Fibroblast of skin of right quadriceps (primary cell): ENCODE measurements around the gene SLC26A8.
A peak's percentile ranks its signal among the peaks of the same experiment; 100 is the strongest.
"Not testable (repeated sequence)": the region's sequence is repeated elsewhere in the genome, so short reads cannot be mapped to it uniquely, and the experiment has no call there.

Experiments used
- DNase-seq: peaks from one replicate; pipeline ENCODE4 v3.0.0-alpha.2; 2013

Gene SLC26A8

DNA sequence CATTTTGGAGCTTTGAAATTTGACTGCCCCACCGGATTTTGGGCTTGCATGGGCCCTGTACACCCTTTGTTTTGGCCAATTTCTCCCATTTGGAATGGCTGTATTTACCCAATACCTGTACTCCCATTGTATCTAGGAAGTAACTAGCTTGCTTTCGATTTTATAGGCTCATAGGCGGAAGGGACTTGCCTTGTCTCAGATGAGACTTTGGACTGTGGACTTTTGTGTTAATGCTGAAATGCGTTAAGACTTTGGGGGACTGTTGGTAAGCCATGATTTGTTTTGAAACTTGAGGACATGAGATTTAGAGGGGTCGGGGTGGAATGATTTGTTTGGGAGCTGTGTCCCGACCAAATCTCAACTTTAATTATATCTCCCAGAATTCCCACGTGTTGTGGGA is 83.3 kb downstream of the SLC26A8 start:
- DNase-seq: not testable (repeated sequence)

DNA sequence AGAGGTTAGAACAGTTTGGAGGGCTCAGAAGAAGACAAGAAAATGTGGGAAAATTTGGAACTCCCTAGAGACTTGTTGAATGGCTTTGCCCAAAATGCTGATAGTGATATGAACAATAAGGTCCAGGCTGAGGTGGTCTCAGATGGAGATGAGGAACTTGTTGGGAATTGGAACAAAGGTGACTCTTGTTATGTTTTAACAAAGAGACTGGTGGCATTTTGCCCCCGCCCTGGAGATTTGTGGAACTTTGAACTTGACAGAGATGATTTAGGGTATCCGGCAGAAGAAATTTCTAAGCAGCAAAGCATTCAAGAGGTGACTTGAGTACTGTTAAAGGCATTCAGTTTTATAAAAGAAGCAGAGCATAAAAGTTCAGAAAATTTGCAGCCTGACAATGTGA is 84.4 kb downstream of the SLC26A8 start:
- DNase-seq: not testable (repeated sequence)

DNA sequence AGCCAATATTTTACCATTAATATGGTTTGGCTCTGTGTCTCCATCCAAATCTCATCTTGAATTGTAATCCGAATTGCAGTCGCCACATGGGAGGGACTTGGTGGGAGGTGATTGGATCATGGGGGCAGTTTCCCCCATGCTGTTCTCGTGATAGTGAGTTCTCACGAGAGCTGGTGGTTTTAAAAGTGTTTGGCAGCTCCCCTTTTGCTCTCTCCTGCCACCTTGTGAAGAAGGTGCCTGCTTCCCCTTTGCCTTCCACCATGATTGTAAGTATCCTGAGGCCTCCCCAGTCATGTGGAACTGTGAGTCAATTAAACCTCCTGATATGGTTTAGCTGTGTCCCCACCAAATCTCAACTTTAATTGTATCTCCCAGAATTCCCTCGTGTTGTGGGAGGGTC is 85.2 kb downstream of the SLC26A8 start:
- DNase-seq: not testable (repeated sequence)

DNA sequence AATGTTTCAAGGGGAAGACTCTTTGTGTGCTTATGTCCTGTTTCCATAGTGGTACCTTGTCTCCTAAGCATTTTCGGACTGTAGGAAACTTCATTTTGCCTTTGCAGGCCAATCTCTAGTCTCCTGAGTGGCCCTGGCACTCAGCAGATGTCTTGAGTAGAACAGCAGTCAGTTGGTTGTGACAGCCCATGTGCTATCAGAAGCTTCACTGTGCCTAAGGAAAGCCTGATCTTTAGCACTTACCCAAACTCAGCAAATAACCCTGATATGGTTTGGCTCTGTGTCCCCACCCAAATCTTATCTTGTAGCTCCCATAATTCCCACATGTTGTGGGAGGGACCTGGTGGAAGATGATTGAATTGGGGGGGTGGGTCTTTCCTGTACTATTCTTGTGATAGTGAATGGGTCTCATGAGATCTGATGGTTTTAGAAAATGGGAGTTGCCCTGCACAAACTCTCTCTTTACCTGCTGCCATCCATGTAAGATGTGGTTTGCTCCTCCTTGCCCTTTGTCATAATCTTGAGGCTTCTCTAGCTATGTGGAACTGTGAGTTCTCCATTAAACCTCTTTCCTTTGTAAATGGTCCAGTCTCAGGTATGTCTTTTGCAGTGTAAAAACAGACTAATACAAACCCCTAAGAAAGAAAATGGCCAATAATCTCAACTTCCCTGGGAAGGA is 87.6 kb downstream of the SLC26A8 start:
- DNase-seq: no peak

DNA sequence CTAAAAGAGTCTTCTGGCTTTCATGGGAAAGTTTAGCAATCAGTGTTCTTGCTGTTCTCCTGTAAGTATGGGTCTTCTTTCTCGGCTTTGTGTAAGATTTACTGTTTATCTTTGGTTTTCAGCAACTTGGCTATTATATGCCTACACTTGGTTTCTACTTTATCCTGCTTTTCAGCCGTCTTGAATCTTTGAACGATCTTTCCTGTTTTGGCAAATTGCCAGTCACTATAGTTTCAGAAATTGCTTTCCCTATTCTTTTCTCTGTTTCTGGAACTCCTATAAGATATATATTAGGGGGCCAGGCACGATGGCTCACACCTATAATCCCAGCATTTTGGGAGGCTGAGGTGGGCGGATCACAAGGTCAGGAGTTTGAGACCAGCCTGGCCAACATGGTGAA is 89.0 kb downstream of the SLC26A8 start:
- no peak for DNase-seq

DNA sequence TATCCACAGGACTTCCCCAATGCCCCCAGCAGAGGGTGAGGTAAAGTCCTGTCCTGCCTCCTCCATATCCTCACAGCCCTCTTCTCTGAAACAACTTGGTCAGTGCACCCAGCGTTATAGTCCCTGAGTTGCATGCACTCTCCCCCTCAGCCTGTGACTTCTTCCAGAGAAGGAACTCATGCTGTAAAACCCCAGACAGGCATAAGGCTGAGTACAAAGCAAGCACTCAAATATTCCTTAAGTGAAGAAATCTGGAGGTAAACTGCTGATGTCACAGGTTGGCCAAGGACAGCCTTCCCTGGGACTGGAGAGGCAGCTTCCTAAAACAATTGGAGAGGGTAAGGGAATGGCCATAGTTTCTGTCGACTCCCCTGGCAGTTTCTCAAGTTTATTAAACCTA is 90.6 kb downstream of the SLC26A8 start:
- no peak for DNase-seq

DNA sequence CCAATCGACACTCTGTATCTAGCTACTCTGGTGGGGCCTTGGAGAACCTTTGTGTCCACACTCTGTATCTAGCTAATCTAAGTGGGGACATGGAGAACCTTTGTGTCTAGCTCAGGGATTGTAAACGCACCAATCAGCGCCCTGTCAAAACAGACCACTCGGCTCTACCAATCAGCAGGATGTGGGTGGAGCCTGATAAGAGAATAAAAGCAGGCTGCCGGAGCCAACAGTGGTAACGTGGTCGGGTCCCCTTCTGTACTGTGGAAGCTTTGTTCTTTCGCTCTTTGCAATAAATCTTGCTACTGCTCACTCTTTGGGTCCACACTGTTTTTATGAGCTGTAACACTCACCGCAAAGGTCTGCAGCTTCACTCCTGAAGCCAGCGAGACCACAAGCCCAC is 92.6 kb downstream of the SLC26A8 start:
- DNase-seq: not testable (repeated sequence)

DNA sequence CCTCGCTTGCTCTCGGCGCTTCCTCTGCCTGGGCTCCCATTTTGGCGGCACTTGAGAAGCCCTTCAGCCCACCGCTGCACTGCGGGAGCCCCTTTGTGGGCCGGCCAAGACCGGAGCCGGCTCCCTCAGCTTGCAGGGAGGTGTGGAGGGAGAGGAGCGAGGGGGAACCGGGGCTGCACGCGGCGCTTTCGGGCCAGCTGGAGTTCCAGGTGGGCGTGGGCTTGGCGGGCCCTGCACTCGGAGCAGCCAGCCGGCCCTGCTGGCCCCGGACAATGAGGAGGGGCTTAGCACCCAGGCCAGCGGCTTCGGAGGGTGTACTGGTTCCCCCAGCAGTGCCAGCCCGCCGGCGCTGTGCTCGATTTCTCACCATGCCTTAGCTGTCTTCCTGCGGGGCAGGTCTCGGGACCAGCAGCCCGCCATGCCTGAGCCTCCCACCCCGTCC is 93.3 kb downstream of the SLC26A8 start:
- no peak for DNase-seq

DNA sequence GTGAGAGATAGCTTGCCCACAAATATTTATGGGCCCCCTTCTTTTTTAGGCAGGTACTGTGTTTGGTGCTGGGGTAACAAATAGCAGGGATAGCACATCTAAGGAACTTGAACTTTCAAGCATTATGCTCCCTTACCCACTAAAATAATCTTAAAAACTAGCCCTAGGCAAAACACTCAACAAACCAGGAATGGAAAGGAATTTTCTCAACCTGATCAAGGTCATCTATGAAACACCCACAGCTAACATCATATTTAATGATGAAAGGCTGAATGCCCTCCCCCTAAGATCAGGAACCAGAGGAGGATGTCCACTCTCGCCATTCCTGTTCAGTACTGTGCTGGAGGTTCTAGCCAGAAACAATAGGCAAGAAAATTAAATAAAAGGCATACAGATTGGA is 94.8 kb downstream of the SLC26A8 start:
- no peak for DNase-seq

DNA sequence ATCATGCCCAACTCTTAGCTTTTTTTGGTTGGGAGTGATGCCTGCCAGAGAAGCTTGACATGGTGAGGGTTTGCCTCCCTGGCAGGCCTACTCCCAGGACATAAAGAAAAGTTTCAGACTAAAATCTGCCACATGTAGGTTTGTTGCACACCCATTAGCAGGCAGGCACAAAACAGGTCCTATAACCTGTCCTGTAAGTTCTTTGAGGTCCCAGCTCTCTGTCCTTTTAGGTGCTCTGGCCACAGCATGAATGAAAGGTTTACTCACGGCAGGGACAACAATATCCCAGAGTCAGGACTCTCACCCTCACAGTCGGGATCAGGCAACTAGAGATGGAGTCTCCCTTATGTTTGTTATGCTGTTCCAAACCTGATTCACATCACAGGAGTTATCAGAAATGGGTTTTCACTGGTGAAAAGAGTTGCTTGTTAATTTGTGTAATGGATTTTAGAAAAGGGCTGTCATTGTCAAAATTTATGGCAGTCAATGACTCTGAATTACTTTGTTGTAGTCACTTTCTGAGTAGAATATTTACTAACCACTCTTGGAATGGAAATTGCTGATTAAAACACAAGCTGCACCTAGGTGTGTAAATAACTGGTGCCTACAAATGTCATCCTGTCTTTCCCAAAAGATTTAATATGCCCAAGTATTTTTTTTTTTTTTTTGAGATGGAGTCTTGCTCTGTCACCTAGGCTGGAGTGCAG is 97.8 kb downstream of the SLC26A8 start:
- DNase-seq: no peak

DNA sequence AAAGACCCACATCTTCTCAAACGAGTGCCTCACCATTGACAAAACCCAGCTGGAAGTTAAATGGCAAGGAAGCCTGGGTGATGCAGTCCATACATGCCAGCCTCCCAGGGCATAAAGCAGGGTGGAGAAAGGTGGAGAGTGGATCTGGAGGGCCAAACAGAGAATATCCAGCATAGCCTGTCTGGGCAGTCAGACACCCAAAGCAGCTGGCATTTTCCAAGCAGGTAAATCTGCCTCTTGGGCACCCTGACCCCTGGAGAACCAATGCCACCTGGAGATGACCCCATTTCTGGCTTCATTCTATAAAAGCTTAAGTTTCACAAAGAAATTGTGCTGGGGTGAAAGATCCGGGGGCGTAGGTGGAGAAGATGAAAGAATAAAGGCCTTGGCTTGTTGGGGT is 98.5 kb downstream of the SLC26A8 start:
- DNase-seq: no peak

DNA sequence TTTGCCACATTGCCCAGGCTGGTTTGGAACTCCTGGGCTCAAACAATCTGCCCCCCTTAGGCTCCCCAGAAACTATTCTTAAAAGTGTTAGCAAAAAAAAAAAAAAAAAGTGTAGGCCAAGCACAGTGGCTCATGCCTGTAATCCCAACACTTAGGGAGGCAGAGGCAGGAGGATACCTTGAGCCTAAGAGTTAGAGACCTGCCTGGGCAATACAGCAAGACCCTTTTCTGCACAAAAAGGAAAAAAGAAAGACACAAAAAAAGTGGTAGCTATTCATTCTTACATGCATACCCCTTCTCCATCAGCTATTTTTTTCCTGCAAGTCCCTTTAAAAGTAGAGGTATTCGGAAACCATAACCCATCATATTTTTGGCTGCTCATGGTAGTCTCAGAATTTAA is 100.3 kb downstream of the SLC26A8 start:
- DNase-seq: no peak

DNA sequence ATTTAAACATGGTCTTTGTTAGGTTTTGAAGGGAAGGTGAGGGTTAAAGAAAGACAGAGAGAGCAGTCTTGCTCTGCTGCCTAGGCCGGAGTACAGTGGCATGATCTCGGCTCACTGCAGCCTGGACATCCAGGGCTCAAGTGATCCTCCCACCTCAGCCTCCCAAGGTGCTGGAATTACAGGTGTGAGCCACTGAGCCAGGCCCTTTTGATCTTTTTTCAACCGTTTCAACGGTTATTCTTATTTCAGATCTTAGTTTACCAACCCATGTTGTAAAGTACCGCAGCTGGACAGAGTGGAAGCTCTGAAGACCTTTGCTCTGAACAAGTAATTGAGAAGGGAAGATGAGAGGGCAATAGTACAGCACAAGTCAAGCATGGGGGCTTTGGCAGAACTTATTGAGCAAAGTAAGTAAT is 102.3 kb downstream of the SLC26A8 start:
- DNase-seq: no peak

DNA sequence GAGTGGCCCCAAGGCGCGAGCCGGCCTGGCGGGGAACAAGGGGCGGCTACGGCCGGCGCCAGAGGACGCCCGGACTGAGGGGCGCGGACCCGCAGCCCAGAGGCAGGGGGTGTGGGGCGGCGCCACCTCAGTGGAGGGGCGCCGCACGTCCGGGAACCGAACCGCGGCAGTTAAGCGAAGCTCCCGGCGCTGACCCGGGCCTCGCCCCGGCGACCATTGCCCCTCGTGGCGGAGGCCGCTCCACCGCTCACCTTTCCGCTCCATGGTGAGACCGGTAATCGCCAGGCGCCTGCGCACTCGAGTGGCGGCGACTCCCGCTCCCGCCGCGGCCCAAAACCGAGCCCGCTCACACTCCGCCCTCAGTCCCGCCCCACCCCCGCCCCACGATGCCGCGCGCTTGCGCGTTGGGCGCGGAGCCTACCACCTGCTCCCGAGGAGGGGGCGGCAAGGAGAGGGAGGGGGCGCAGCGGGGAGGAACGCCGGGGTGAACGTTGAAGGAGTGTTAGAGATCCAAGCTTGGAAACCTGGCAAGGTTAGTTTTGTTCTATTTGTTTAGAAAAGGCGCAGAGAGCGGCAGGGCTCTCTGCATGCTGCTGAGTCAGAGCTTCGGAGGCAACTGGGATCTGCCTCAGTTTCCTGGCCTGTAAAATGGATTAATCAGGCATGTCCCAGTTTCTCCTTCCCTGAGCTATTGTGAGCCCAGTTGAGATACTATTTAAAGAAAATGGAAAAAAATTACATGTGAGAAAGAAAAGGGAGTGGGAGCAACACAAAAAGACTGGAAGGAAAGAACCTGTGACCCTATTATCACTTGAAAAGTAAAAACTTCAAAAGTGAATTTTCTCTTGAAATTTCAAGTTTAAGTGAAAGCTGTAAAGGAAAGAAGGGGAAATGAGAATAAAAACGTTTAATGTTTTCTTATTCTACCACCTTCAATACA is 103.4 kb downstream of the SLC26A8 start, which contains the start of gene SRPK1:
Gene SRPK1, minus strand, starts transcription at position 306 of the 940 bp plus-strand sequence. Its CDS starts 42 bp downstream, at position 264.
- DNase-seq: peak; percentile 78

DNA sequence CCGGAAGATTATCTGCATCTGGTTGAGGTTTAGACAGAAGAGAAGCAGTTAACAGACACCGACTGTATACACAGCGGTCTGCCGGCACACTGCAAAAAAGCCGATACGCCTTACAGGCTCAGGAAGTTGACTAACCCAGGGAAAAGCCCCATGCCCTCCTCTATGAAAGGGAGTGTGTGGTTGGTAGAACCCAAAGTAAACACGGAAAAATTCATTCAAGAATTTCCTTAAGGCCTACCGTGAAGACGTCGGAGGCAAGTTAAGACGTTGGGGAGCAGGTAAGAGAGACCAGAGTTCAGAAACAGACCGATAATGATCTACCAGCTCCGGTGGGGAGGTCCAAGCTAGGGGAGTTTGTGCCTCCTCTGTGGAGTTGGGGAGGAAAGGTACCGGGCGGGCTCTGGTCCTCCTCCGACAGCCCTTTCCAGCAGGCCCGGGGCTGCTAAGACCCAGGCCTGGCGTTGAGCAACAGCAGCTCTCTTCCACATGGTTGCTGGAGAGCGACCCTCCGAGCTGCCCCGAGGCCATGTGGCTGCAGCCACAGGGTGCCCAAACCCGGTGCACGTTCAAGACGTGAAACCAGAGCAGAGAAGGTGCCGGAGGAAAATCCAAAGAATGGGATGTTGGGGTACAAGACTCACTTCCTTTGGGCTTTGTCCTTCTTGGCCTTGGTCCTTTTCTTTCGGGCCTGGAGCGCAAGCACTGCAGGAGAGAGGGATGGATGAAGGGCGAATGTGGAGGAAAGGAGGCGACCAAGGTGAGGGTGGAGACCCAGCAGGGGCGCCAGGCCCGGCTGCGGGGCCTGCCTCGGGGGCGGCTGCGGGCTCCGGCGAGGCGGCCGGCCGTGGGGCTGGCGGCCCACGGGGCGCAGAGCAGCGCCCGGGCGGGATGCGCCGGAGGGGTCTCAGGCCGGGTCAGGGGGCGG is 104.4 kb downstream of the SLC26A8 start:
- peak; percentile 39 for DNase-seq

DNA sequence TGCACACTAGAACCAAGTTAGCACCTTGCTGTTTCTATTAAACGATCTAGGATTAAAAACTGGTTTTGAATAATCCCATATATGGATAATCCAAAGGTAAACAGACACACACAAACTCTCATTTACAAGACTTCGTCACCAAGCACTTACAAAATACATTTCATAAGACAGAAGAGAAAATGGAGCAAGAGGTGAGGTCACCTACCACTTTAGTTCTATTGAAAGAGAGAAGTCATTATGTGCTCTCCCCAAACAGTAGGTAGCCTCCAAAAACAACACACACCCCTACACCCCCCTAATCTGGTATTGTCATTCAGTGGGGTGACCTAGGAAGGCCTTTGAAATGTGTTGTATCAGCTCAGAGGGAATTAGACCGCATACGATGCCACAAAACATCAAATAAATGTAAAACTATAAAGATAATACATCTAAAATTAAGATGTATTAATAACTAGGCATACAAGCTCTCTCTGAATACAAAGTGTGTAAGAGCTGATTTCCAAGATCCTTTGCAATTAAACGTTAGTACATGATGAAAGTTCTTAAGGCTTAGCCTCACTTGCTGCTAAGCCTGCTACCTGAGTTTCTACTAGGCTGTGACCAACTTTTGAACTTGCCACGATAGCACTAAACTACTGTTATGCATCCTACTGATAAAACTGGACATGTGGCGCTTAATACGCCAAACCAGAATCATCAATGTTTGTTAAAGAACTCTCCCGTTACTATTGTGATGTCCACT is 105.2 kb downstream of the SLC26A8 start:
- no peak for DNase-seq

DNA sequence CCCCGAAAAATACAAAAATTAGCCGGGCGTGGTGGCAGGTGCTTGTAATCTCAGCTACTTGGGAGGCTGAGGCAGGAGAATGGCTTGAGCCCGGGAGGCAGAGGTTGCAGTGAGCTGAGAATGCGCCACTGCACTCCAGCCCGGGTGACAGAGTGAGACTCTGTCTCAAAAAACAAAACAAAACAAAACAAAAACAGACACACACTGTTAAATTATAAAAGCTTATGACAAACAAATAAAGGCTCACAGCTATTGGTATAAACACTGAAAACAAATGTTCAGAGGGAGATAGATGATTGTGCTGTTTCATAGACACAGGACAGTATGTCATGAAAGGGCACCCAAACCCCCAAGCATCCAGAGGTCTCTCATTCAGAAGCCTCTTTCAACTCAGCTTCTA is 107.5 kb downstream of the SLC26A8 start:
- DNase-seq: not testable (repeated sequence)

DNA sequence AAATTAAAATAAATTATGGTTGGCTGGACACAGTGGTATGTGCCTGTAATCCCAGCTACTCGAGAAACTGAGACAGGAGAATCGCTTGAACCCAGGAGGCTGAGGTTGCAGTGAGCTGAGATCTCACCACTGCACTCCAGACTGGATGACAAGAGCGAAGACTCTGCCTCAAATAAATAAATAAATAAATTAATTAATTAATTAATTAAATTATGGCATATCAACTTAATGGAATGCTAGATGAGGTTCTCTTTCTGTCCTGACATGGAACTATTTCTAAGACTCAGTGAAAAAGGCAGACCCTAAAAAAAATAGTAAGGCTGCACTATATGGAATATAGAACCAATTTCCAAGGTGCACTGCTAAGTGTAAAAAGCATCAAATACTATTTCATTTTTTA is 108.4 kb downstream of the SLC26A8 start:
- no peak for DNase-seq

DNA sequence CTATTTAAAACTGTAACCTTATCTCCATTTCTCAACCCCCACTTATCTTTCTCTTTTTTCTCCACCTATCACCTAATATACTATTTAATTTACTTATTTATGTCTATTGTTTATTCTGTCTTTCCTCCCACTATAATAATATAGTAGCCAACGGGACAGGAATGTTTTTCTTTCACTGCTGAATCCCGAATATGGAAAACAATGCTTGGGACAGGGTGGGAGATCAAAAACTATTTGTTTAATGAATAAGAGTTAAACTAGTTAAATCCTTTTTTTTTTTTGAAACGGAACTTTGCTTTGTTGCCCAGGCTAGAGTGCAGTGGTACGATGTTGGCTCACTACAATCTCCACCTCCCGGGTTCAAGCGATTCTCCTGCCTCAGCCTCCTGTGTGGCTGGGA is 109.9 kb downstream of the SLC26A8 start:
- no peak for DNase-seq

DNA sequence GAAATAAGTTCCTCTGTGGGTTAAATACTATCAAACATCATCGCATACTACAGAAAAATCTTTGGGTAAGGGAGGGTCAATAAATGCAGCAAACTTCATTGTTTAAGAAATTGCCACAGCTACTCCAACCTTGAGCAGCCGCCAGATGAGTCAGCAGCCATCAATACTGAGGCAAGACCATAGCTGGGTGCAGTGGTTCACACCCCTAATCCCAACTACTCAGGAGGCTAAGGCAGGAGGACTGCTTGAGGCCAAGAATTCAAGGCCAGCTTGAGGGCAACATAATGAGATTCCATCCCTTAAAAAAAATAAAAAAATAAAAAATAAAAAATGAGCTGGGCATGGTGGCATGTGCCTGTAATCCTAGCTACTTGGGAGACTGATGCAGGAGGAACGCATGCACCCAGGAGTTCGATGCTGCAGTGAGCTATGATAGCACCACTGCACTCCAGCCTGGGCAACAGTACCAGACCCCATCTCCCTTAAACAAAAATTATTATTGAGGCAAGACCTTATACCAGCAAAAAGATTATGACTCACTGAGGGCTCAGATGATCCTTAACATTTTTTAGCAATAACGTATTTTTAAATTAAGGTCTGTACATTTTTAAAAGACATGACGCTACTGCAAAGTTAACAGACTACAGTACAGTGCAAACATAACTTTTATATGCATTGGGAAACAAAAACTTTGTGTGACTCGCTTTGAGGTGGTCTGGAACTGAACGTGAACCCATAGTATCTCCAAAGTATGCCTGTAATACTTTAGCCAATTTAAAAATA is 112.4 kb downstream of the SLC26A8 start:
- peak; percentile 40 for DNase-seq

DNA sequence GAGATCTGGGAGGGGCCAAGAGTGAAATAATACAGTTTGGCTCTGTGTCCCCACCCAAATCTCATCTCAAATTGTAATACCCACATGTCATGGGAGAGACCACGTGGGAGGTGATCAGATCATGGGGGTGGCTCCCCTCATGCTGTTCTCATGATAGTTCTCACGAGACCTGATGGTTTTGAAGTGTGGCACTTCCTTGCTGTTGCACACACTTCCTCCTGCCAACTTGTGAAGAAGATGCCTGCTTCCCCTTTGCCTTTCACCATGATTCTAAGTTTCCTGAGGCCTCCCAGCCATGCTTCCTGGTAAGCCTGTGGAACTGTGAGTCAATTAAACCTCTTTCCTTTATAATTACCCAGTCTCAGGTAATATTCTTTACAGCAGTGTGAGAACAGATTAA is 114.9 kb downstream of the SLC26A8 start:
- DNase-seq: not testable (repeated sequence)
